Neutrophil (primary cell): ENCODE measurements around the gene SMIM1.

Experiments
- H3K27ac ChIP-seq: fragments of 200-600 bp; sonication (generic); 2 replicates; pipeline ENCODE4 v1.5.1; 2016; ENCODE audit warnings: mild to moderate bottlenecking, moderate library complexity
- H3K27me3 ChIP-seq: fragments of 200-600 bp; sonication (generic); 2 replicates; pipeline ENCODE4 v1.6.0; 2016; ENCODE audit warnings: mild to moderate bottlenecking
- H3K36me3 ChIP-seq: fragments of 200-600 bp; sonication (generic); 2 replicates; pipeline ENCODE4 v1.5.1; 2017
- H3K4me1 ChIP-seq, 2 experiments: fragments of 200-600 bp in 1 of 2; sonication (generic) in 1 of 2; 1 replicate in 1 of 2; 2 replicates in 1 of 2; pipeline versions ENCODE4 v1.5.1 to v1.6.1; 2013 to 2016; ENCODE audit warnings: low read depth in 1 of 2, low read length in 1 of 2, mild to moderate bottlenecking in 1 of 2, moderate library complexity in 1 of 2; ENCODE audit not compliant: control insufficient read depth in 1 of 2, insufficient read depth in 1 of 2
- H3K4me3 ChIP-seq, 2 experiments: fragments of 200-600 bp in 1 of 2; sonication (generic) in 1 of 2; 1 replicate in 1 of 2; 2 replicates in 1 of 2; pipeline ENCODE4 v1.5.1; 2013 to 2016; ENCODE audit warnings: low read depth in 1 of 2, low read length in 1 of 2, mild to moderate bottlenecking in 1 of 2, moderate library complexity in 1 of 2
- H3K9me3 ChIP-seq: fragments of 200-600 bp; sonication (generic); 2 replicates; pipeline ENCODE4 v1.5.1; 2016
- TF ChIP-seq, protein P1 (sequence below): fragments of 200-600 bp; sonication (generic); IDR thresholded peaks from 2 replicates; pipeline ENCODE4 v1.5.1; 2016; ENCODE audit warnings: antibody characterized with exemption

SMIM1 gene

DNA sequence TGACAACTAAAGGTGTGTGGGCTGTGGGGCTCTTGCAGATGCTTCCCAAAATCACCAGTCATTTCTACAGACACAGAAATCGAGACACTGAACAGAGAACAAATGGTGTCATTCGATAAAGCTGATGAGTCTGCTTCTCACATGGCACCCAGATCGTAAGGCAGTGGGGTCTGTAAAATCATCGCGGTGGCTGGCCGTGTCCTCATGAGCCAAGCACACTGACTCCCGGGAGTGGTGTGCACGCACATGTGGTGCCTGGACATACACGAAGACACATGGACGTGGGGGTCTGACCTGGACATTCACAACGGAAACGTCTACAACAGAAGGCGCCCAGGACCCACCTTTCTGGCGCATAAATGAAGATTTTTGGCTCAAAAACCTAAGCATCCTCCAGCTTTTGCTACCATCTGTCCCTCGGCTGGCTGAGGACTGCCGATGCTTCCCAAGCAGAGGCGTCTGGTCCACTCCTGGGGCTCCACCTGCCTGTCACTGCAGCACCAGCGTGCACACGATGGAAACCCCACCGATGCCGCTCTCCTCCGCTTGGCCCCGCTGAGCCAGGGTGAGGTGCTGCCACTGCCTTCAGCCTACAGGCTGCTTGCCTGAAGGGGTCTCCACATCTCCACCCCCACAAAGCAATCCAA, 6.8 kb downstream of the SMIM1 start:
- H3K36me3 ChIP-seq: peaks cover 69% of the 10 kb centered on the region
- H3K4me1 ChIP-seq: peaks cover 3 to 7% of the 10 kb centered on the region in 2 experiments
- H3K27ac ChIP-seq: no peak overlapping the region
- H3K4me3 ChIP-seq: no peak overlapping the region
- peaks cover 13% of the 10 kb centered on the region for H3K27me3 ChIP-seq
- H3K9me3 ChIP-seq: no peaks in the 10 kb centered on the region
- TF ChIP-seq, protein P1, sequence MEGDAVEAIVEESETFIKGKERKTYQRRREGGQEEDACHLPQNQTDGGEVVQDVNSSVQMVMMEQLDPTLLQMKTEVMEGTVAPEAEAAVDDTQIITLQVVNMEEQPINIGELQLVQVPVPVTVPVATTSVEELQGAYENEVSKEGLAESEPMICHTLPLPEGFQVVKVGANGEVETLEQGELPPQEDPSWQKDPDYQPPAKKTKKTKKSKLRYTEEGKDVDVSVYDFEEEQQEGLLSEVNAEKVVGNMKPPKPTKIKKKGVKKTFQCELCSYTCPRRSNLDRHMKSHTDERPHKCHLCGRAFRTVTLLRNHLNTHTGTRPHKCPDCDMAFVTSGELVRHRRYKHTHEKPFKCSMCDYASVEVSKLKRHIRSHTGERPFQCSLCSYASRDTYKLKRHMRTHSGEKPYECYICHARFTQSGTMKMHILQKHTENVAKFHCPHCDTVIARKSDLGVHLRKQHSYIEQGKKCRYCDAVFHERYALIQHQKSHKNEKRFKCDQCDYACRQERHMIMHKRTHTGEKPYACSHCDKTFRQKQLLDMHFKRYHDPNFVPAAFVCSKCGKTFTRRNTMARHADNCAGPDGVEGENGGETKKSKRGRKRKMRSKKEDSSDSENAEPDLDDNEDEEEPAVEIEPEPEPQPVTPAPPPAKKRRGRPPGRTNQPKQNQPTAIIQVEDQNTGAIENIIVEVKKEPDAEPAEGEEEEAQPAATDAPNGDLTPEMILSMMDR: no peak

DNA sequence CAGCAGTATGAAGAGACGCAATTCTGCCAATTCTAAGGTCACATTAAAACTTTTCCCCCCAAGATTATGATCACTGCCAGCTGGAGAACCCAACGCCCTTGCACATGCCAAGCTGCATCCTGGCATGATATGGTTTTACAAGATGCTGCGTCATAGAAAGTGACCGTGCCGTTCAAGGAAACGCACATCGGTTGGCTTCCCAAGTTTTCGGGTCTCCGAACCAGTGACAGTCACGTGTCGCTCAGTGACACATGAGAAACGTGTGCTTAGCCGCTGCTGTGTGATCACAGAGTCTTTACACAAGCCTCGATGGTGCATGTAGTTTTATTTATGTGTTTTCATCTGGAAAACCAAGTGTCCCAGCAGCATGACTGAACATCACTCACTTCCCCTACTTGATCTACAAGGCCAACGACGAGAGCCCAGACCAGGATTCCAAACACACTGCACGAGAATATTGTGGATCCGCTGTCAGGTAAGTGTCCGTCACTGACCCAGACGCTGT, 7.4 kb downstream of the SMIM1 start:
- Histone ChIP-seq H3K27ac (no peak overlapping the region), H3K36me3 (peaks cover 75% of the 10 kb centered on the region), H3K27me3 (peaks cover 7% of the 10 kb centered on the region), H3K9me3 (no peaks in the 10 kb centered on the region), H3K4me3 (no peak overlapping the region), H3K4me1 (peaks cover 3 to 7% of the 10 kb centered on the region in 2 experiments)
- TF ChIP-seq, protein P1: no peak

DNA sequence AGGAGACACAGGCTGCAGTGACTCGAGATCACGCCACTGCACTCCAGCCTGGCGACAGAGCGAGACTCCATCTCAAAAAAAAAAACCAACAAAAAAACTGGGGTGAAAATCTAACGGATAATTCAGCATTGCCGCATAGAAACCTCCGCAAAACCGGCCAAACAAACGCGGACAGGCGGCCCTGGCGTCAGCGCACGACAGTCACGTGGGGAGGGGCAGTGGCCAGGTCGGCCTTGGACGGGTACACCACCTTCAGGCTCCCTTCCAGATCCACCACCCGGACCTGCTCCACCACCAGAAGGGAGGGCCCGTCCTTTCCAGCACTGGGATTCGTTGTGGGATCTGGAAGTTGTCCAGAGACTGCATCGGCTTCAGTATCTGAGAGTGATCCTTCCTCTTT, 8.4 kb downstream of the SMIM1 start:
- TF ChIP-seq, protein P1: no peak
- H3K4me1 ChIP-seq: no peaks in the 10 kb centered on the region
- peaks cover 84% of the 10 kb centered on the region for H3K36me3 ChIP-seq

DNA sequence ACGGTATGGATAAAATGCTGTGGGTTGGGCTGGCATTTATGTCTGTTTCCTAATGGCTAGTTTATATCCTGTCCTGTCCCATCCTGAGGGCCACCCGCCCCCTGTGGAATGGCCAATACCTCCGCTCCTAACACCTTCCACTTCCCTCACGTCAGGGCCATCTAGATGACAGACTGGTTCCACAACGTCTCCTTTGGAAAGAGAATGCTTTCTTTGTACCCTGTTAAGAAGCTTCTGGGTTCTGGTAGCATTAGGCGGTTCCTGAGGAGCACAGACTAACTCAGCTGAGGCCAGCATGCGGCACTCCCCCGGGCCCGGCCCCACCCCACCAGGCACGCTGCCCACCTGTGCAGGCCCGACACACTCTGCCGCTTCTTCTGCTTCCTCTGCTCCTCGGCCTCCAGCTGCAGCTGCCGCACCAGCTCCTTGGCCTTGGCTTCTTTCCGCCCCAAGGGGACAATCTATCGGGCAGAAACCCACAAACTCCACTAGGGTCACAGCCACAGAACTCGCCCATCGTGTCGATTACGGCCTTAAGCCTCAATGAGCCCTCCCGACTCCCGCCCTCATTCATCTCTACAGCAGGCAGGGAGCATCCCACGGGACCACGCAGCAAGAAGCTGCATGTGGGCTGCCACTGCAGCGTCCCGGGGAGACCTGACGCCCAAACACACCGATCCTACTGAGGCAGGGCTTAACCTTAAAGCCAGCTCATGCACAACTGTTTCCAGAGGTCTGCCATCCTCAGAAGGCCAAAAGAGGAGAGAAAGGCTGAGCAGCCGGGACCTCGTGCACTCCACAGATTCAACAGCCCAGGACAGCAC, 11.3 kb downstream of the SMIM1 start:
- peaks cover 91% of the 10 kb centered on the region for H3K36me3 ChIP-seq
- TF ChIP-seq, protein P1: no peak
- no peaks in the 10 kb centered on the region for H3K4me1 ChIP-seq
- H3K4me3 ChIP-seq: no peak overlapping the region
- H3K27ac ChIP-seq: no peak overlapping the region
- H3K9me3 ChIP-seq: no peaks in the 10 kb centered on the region
- no peaks in the 10 kb centered on the region for H3K27me3 ChIP-seq

More for the DNA sequence above, 8.4 kb downstream of the SMIM1 start:
- Histone ChIP-seq H3K27me3 (no peaks in the 10 kb centered on the region), H3K9me3 (no peaks in the 10 kb centered on the region), H3K4me3 (no peak overlapping the region), H3K27ac (no peak overlapping the region)

DNA sequence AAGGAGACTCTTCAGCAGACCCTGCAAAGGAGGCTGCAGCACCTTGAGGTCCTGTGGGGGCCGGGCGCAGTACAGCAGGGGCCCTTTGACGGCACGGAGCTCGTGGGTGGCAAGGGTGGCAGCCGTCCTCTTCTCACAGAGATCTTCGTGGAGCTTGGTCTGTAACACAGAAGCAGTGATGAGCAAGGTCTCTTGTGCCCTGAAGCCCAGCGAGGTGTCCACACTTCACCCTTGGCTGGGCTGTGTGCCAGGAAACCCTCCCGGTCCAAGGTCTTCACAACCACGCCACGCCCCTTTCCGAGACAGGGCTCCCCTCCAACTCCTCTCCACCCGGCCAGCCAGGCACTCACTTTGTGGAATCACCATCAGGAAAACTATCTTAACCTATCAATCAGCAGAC, 12.5 kb downstream of the SMIM1 start:
- H3K27me3 ChIP-seq: no peaks in the 10 kb centered on the region
- no peak overlapping the region for H3K4me3 ChIP-seq
- no peak overlapping the region for H3K27ac ChIP-seq
- no peaks in the 10 kb centered on the region for H3K9me3 ChIP-seq
- TF ChIP-seq, protein P1: no peak
- H3K4me1 ChIP-seq: no peaks in the 10 kb centered on the region
- H3K36me3 ChIP-seq: peaks cover 91% of the 10 kb centered on the region
